ENCODE measurements around the gene FSD1L. TPM values are rescaled to one million over a fixed set of nuclear protein-coding genes. Genes with fewer than 3 reads are reported as not detected.

FSD1L gene
- total RNA-seq, 1 experiment from 2014 or later: 5.5 TPM

DNA sequence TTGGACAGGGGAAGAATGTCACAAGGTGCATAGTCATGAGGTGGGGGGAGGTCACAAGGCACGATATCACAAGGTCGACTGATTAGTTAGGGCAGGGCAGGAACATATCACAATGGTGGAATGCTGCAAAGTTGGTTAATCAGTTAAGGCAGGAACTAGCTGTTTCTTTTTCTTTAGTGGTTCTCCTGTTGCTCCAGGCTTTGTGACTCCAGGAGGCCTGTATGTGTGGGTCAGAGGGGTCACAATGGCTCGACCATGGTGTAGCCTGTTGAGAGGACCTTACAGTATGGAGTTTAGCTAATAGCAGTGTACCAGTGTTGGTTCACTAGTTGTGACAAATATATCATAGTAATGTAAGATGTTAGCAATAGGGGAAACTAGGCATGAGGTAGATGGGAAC lies 12.4 kb upstream of the FSD1L start:
- no peak overlapping the region for H2AFZ ChIP-seq (ENCODE audit: low read length)
- no peak overlapping the region for H3K23ac ChIP-seq (ENCODE audit: insufficient read length, low read depth, low read length)
- peaks cover 0 to 5% of the 10 kb centered on the region in 2 experiments; a peak in 3 of 5 replicates for H3K9me3 Mint-ChIP-seq
- H2BK20ac ChIP-seq (ENCODE audit: low read depth, low read length, poor library complexity, severe bottlenecking): no peak overlapping the region
- H3K14ac ChIP-seq (ENCODE audit: insufficient read depth, low read length): no peak overlapping the region
- H3K4me3 Mint-ChIP-seq: no peak overlapping the region
- H3K27me3 Mint-ChIP-seq (ENCODE audit: low read depth): no peaks in the 10 kb centered on the region
- H2AK5ac ChIP-seq (ENCODE audit: insufficient read length, low read length): no peak overlapping the region
- no peaks in the 10 kb centered on the region for H3K23me2 ChIP-seq (ENCODE audit: insufficient read length, low read depth, low read length, poor library complexity, severe bottlenecking)
- no peak overlapping the region for H2BK15ac ChIP-seq (ENCODE audit: low read depth, low read length)
- no peaks in the 10 kb centered on the region for H3K4me1 ChIP-seq (ENCODE audit: insufficient read depth, low read length)
- H4K8ac ChIP-seq (replicated peaks; ENCODE audit: insufficient read length, low read depth, low read length): no peak overlapping the region
- H3K9me3 ChIP-seq (ENCODE audit: control insufficient read depth, low read depth, low read length): no peaks in the 10 kb centered on the region
- H4K20me1 ChIP-seq (ENCODE audit: control insufficient read depth, insufficient read depth, insufficient read length): no peaks in the 10 kb centered on the region
- peaks cover 8% of the 10 kb centered on the region in 2 experiments for H3K4me1 Mint-ChIP-seq
- H2BK5ac ChIP-seq (ENCODE audit: insufficient read length, low read length): no peak overlapping the region
- TF ChIP-seq, protein P1, sequence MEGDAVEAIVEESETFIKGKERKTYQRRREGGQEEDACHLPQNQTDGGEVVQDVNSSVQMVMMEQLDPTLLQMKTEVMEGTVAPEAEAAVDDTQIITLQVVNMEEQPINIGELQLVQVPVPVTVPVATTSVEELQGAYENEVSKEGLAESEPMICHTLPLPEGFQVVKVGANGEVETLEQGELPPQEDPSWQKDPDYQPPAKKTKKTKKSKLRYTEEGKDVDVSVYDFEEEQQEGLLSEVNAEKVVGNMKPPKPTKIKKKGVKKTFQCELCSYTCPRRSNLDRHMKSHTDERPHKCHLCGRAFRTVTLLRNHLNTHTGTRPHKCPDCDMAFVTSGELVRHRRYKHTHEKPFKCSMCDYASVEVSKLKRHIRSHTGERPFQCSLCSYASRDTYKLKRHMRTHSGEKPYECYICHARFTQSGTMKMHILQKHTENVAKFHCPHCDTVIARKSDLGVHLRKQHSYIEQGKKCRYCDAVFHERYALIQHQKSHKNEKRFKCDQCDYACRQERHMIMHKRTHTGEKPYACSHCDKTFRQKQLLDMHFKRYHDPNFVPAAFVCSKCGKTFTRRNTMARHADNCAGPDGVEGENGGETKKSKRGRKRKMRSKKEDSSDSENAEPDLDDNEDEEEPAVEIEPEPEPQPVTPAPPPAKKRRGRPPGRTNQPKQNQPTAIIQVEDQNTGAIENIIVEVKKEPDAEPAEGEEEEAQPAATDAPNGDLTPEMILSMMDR (conservative IDR thresholded peaks at IDR 0.05): no peak
- no peak for DNase-seq
- H4K5ac ChIP-seq (ENCODE audit: insufficient read length, low read depth, low read length): no peak overlapping the region
- H3K36me3 Mint-ChIP-seq (ENCODE audit: insufficient read depth in 1 of 3, low read depth in 3 of 3): peaks cover 0 to 9% (median 3%) of the 10 kb centered on the region in 3 experiments; a peak in 2 of 7 replicates
- no peak overlapping the region for H3K9ac ChIP-seq (ENCODE audit: extremely low read depth, insufficient read length, low read length)
- no peak overlapping the region for H2BK120ac ChIP-seq (ENCODE audit: low read depth, low read length, poor library complexity, severe bottlenecking)
- H3K27ac ChIP-seq (ENCODE audit: insufficient read length, low read depth, low read length): no peak overlapping the region
- H3K27ac Mint-ChIP-seq: no peak overlapping the region
- no peak overlapping the region for H3K18ac ChIP-seq (ENCODE audit: insufficient read length, low read depth, low read length)
- no peaks in the 10 kb centered on the region for H3K79me2 ChIP-seq (ENCODE audit: insufficient read depth, low read length)
- H3K4me2 ChIP-seq (ENCODE audit: insufficient read depth, insufficient read length, low read length): no peak overlapping the region
- no peaks in the 10 kb centered on the region for H3K79me1 ChIP-seq (ENCODE audit: insufficient read depth, low read depth, low read length, poor library complexity, severe bottlenecking)
- no peaks in the 10 kb centered on the region for H3K27me3 ChIP-seq (ENCODE audit: insufficient read depth, low read length)
- H2BK12ac ChIP-seq (ENCODE audit: insufficient read length, low read depth, low read length): no peak overlapping the region
- H3T11ph ChIP-seq (ENCODE audit: low read length): no peak overlapping the region
- H4K91ac ChIP-seq (ENCODE audit: insufficient read length, low read depth, low read length): no peak overlapping the region
- no CpG with 5 or more reads among the region's 3 CpGs for WGBS (ENCODE audit: extremely low coverage, insufficient read length, low lambda C conversion rate)
- H3K4ac ChIP-seq (ENCODE audit: low read depth, low read length): no peak overlapping the region
- no peak overlapping the region for H3K56ac ChIP-seq (ENCODE audit: insufficient read length, low read depth, low read length)

Data from H9 (cell line).